ENCODE measurements around the gene PHOX2A. TPM values are rescaled to one million over a fixed set of nuclear protein-coding genes. Genes with fewer than 3 reads are reported as not detected.
A peak's percentile ranks its signal among the peaks of the same experiment; 100 is the strongest.

PHOX2A gene
- total and polyA plus RNA-seq, 10 donors = 0.33 TPM; not detected in 9

DNA sequence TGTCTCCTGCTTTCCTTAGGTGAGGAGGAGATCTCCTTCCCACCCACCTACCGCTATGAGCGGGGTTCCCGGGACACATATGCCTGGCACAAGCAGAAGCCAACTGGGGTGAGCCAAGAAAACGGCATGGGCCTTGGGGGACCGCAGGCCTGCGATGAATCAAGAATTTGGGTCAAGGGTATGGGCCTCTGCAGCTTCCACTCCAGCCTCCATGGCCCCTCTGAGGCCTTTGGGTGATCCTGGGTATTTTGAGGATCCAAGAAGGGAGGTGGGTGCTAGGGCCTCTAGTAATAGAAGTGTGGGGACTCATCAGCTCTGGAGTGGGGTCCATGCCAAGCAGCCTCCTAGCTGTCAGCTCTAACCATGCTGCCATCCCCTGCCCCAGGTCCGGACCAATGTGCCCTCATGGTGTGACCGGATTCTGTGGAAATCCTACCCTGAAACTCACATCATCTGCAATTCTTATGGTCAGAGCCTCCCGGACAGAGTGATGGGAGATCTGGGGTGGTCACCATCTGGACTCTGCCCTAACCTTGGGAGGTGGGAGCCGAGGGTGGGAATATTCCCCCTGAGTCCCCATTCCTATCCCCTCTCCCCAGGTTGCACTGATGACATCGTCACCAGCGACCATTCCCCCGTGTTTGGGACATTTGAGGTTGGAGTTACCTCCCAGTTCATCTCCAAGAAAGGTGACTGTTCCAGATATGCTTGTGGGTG lies 10.8 kb downstream of the PHOX2A start:
- Histone ChIP-seq H3K9me3 (no peaks in the 10 kb centered on the region), H3K4me1 (peaks cover 0 to 32% (median 3%) of the 10 kb centered on the region in 6 donors), H3K4me3 (no peak overlapping the region), H3K36me3 (peaks cover 4 to 100% (median 95%) of the 10 kb centered on the region in 6 donors), H3K27ac (no peak overlapping the region), H3K27me3 (replicated peaks in 1 of 7) (no peaks in the 10 kb centered on the region)
- peak; percentile 49 for DNase-seq
- intact Hi-C loops (cut with DNase I; ENCODE audit: low total_unique reads) = no loop called here
- 95 to 100% (median 96%) methylated on average over 8 to 13 of the region's 13 CpGs for WGBS, 5 donors
- TF ChIP-seq, protein P1, sequence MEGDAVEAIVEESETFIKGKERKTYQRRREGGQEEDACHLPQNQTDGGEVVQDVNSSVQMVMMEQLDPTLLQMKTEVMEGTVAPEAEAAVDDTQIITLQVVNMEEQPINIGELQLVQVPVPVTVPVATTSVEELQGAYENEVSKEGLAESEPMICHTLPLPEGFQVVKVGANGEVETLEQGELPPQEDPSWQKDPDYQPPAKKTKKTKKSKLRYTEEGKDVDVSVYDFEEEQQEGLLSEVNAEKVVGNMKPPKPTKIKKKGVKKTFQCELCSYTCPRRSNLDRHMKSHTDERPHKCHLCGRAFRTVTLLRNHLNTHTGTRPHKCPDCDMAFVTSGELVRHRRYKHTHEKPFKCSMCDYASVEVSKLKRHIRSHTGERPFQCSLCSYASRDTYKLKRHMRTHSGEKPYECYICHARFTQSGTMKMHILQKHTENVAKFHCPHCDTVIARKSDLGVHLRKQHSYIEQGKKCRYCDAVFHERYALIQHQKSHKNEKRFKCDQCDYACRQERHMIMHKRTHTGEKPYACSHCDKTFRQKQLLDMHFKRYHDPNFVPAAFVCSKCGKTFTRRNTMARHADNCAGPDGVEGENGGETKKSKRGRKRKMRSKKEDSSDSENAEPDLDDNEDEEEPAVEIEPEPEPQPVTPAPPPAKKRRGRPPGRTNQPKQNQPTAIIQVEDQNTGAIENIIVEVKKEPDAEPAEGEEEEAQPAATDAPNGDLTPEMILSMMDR (IDR thresholded peaks at IDR 0.05 in 8 of 11, conservative IDR thresholded peaks at IDR 0.05 in 3 of 11) = no peak
- TF ChIP-seq POLR2A (IDR thresholded peaks at IDR 0.05) (no peak), POLR2AphosphoS5 (IDR thresholded peaks at IDR 0.05) (no peak)

DNA sequence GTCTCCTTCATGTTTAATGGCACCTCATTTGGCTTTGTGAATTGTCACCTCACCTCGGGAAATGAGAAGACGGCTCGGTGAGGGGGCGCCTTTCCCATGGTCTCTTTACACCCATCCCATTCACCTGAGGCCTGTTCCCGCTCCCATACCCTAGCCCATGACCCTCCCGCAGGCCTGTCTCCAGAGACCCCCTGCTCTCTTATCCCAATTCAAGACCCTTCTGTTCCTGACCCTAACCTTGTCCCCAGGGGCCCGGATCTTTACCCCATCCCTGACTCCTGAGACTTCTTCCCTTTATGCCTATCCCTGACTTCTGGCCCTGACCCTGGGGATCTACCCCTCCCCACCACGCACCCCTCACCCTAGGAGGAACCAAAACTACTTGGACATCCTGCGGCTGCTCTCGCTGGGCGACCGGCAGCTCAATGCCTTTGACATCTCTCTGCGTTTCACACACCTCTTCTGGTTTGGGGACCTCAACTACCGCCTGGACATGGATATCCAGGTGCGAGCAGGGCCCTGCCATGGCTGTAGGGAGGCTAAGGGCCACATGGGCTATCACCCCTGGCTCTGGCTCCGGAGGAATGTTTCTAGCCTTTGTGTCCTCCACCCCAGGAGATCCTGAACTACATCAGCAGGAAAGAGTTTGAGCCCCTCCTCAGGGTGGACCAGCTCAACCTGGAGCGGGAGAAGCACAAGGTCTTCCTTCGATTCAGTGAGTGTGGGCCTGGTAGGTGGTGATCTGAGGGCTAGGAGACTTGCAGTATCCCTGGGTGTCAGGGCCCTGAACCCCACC lies 11.5 kb downstream of the PHOX2A start:
- intact Hi-C loops (cut with DNase I; ENCODE audit: low total_unique reads) = no loop called here
- Histone ChIP-seq H3K27me3 (replicated peaks in 1 of 7) (no peaks in the 10 kb centered on the region), H3K36me3 (peaks cover 4 to 100% (median 90%) of the 10 kb centered on the region in 6 donors), H3K4me3 (no peak overlapping the region), H3K4me1 (peaks cover 0 to 32% (median under 1%) of the 10 kb centered on the region in 6 donors), H3K27ac (no peak overlapping the region), H3K9me3 (no peaks in the 10 kb centered on the region)
- DNase-seq = peak; percentile 41
- 91 to 95% (median 95%) methylated on average over 18 of the region's 18 CpGs for WGBS, 5 donors
- TF ChIP-seq POLR2A (IDR thresholded peaks at IDR 0.05) (no peak), POLR2AphosphoS5 (IDR thresholded peaks at IDR 0.05) (no peak)
- TF ChIP-seq, protein P1 (IDR thresholded peaks at IDR 0.05 in 8 of 11, conservative IDR thresholded peaks at IDR 0.05 in 3 of 11) = no peak

DNA sequence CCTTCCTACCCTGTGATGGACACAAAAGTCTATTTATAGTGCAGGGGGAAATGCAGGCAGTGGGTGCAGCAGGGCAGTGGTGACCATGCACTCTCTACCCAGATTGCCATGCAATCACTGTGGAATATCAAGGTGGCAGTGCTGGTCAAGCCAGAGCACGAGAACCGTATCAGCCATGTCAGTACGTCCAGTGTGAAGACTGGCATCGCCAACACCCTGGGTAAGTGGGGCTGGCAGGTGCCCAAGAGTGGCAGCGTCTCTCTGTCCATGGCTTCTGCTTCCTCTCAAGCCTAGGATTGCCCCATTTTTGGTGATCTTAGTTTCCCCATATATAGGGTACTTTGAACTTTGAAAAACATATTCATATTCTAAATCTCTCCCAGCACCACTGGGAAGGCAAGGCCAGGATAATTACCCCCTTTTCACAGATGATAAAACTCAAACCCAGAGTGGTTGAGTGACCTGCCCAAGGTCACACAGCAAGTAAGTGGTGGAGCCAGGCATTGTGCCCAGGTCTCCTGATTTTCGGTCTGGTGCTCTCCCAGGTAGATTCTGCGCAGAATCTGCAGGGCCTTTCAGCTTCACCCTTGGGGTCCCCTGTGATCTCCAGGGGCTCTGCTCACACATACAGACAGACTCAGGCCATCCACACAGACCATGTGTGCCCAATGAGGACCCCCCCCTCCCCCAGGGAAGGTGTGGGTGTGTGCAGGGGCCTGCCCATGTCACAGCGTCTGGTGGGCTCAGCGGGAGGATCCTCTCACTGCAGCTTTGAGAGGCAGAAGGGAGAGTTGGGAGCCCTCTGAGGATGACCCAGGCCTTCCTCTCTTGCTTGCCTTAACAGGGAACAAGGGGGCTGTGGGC lies 12.3 kb downstream of the PHOX2A start:
- TF ChIP-seq, protein P1 (IDR thresholded peaks at IDR 0.05 in 8 of 11, conservative IDR thresholded peaks at IDR 0.05 in 3 of 11) = no peak
- TF ChIP-seq POLR2AphosphoS5 (IDR thresholded peaks at IDR 0.05) (peak in 2 of 3 donors; percentile 13 to 26), POLR2A (IDR thresholded peaks at IDR 0.05) (no peak)
- H3K9me3 ChIP-seq = no peaks in the 10 kb centered on the region
- WGBS, 5 donors = 75 to 94% (median 88%) methylated on average over 3 to 9 of the region's 9 CpGs
- H3K27me3 ChIP-seq (replicated peaks in 1 of 7) = no peaks in the 10 kb centered on the region
- no peak overlapping the region for H3K4me3 ChIP-seq
- intact Hi-C loops (cut with DNase I; ENCODE audit: low total_unique reads) = no loop called here
- H3K36me3 ChIP-seq = peaks cover 4 to 100% (median 82%) of the 10 kb centered on the region in 6 donors
- H3K4me1 ChIP-seq = peaks cover 0 to 37% (median 4%) of the 10 kb centered on the region in 6 donors
- DNase-seq = no peak
- H3K27ac ChIP-seq = no peak overlapping the region

Measured in spleen (tissue), 11 donors.